PC-9 (cell line): ENCODE data around the gene PODXL2. TPM values are rescaled to one million over a fixed set of nuclear protein-coding genes. Genes with fewer than 3 reads are reported as not detected.
A peak's percentile ranks its signal among the peaks of the same experiment; 100 is the strongest.

Source experiments
- BruUV-seq: library from RNA; stranded (reverse); fragments of 400-500 nt; replicated peaks from 2 replicates; lab custom pipeline; 2021; lab: Mats Ljungman, UMichigan
- CTCF ChIA-PET: fragments of 300-600 bp; sonication (Branson Sonifier 250); formaldehyde crosslinking; loops from one replicate; lab custom pipeline; 2022; ENCODE audit warnings: antibody characterized with exemption; lab: Charles Lee
- POLR2A ChIA-PET: fragments of 300-600 bp; sonication (Branson Sonifier 250); formaldehyde crosslinking; loops from one replicate; lab custom pipeline; 2022; ENCODE audit warnings: antibody characterized with exemption; ENCODE audit not compliant: unreplicated experiment; lab: Charles Lee
- DNase-seq, 2 experiments: peaks; one replicate each; pipeline versions ENCODE4 v3.0.0 to v3.0.0-alpha.2; 2015 to 2022; ENCODE audit warnings: mixed read lengths in 1 of 2
- H2AFZ ChIP-seq: fragments of 200-600 bp; sonication (generic); 2 replicates; pipeline ENCODE4 v1.8.1; 2017; ENCODE audit warnings: antibody characterized with exemption
- H3F3A ChIP-seq: fragments of 200-600 bp; sonication (generic); 2 replicates; pipeline ENCODE4 v1.8.1; 2017; ENCODE audit warnings: antibody characterized with exemption, mild to moderate bottlenecking, low read depth; ENCODE audit not compliant: insufficient read depth
- H3K27ac ChIP-seq: fragments of 200-600 bp; sonication (generic); 2 replicates; pipeline ENCODE4 v1.6.1; 2016; ENCODE audit warnings: mixed run types
- H3K27me3 ChIP-seq: fragments of 200-600 bp; sonication (generic); 2 replicates; pipeline ENCODE4 v1.6.1; 2016; ENCODE audit warnings: low read depth, mixed run types; ENCODE audit not compliant: insufficient read depth
- H3K36me3 ChIP-seq: fragments of 200-600 bp; sonication (generic); 2 replicates; pipeline ENCODE4 v1.6.1; 2016; ENCODE audit warnings: low read depth, mixed run types
- H3K4me1 ChIP-seq: fragments of 200-600 bp; sonication (generic); replicated peaks from 2 replicates; pipeline ENCODE4 v1.6.1; 2016; ENCODE audit warnings: mixed run types; ENCODE audit not compliant: insufficient read depth
- H3K4me2 ChIP-seq: fragments of 200-600 bp; sonication (generic); 2 replicates; pipeline ENCODE4 v1.6.1; 2017; ENCODE audit warnings: mixed run types
- H3K4me3 ChIP-seq: fragments of 200-600 bp; sonication (generic); 2 replicates; pipeline ENCODE4 v1.6.1; 2016; ENCODE audit warnings: mixed run types
- H3K79me2 ChIP-seq: fragments of 200-600 bp; sonication (generic); 2 replicates; pipeline ENCODE4 v1.6.1; 2017; ENCODE audit warnings: low read depth, mixed run types
- H3K9me2 ChIP-seq: fragments of 200-600 bp; sonication (generic); 2 replicates; pipeline ENCODE4 v1.8.1; 2017; ENCODE audit warnings: mild to moderate bottlenecking; ENCODE audit not compliant: insufficient read depth
- H3K9me3 ChIP-seq: fragments of 200-600 bp; sonication (generic); 2 replicates; pipeline ENCODE4 v1.8.1; 2016; ENCODE audit warnings: low read depth; ENCODE audit not compliant: insufficient read depth
- H4K20me1 ChIP-seq: fragments of 200-600 bp; sonication (generic); 2 replicates; pipeline ENCODE4 v1.8.1; 2017; ENCODE audit not compliant: insufficient read depth
- EZH2 ChIP-seq: fragments of 200-600 bp; sonication (generic); IDR thresholded peaks from 2 replicates; pipeline ENCODE4 v1.8.0; 2017; ENCODE audit warnings: antibody characterized with exemption, low read depth
- intact Hi-C: fragments of 100-400 bp; cut with micrococcal nuclease; formaldehyde crosslinking; loops from one replicate; pipeline ENCODE4 v1.10.0; 2022; ENCODE audit not compliant: unreplicated experiment
- total RNA-seq: library from RNA; stranded (reverse); gene quantifications from 2 replicates; pipeline ENCODE4 v1.2.3, GENCODE V29; 2021
- TF ChIP-seq, protein P1 (sequence below): fragments of 200-600 bp; sonication (generic); conservative IDR thresholded peaks from 2 replicates; pipeline ENCODE4 v1.6.1; 2017; ENCODE audit warnings: mixed run types, antibody characterized with exemption, mild to moderate bottlenecking, moderate library complexity

PODXL2 gene
- total RNA-seq, 1 experiment from 2014 or later: 11.9 TPM

DNA sequence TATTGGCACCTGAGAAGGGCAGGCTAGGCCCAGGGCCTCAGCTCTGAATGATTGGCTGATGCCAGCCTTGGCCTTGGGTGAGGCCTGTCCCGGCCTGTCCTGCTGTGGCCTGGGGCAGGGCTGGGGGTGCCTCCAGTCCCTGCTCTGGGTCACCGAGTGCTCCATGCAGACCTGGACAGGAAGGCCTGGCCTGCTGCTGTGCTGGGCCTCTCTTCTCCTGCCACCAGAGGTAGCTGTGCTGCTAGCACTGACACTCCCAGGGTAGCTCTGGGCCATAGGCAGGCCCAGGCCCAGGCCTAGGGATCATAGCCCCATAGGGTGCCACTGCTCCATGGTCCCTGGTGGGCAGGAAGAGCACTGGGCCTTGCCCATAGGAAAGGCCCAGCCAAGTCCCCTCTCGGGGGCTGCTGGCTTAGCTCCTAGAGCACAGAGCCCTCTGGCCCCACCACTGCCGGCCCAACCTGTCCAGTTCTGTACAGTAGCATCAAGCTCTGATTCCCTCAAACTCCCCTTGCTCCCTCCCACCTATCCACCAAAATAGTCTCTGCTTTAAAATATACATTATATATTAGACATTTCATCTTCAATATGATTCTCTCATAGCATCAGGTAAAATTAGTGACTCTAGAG, 62.0 kb downstream of the PODXL2 start:
- peak; percentile 41 to 70 for DNase-seq
- peaks cover 23% of the 10 kb centered on the region for H3K4me1 ChIP-seq
- no peaks in the 10 kb centered on the region for H4K20me1 ChIP-seq
- intact Hi-C loops: loop anchor here (1.0 to 2.0 kb wide), 8 partner anchors 18 to 280 kb away; partner anchors contain the start of genes ABTB1, MGLL and TPRA1
- TF ChIP-seq, protein P1, sequence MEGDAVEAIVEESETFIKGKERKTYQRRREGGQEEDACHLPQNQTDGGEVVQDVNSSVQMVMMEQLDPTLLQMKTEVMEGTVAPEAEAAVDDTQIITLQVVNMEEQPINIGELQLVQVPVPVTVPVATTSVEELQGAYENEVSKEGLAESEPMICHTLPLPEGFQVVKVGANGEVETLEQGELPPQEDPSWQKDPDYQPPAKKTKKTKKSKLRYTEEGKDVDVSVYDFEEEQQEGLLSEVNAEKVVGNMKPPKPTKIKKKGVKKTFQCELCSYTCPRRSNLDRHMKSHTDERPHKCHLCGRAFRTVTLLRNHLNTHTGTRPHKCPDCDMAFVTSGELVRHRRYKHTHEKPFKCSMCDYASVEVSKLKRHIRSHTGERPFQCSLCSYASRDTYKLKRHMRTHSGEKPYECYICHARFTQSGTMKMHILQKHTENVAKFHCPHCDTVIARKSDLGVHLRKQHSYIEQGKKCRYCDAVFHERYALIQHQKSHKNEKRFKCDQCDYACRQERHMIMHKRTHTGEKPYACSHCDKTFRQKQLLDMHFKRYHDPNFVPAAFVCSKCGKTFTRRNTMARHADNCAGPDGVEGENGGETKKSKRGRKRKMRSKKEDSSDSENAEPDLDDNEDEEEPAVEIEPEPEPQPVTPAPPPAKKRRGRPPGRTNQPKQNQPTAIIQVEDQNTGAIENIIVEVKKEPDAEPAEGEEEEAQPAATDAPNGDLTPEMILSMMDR: peak; percentile 67
- TF ChIP-seq EZH2: no peak
- ChIA-PET CTCF (interaction anchor here (0.6 to 1.7 kb wide), 9 partner anchors 52 to 866 kb away, joined by 3 to 8 read pairs (median 3); no protein-coding TSS in a partner anchor), POLR2A (interaction anchor here (0.5 to 1.0 kb wide), 2 partner anchors 55 to 57 kb away, joined by 3 read pairs; no protein-coding TSS in a partner anchor)
- H3K27ac ChIP-seq: peak overlapping the region; percentile 94
- H3K9me2 ChIP-seq: no peaks in the 10 kb centered on the region
- H3K9me3 ChIP-seq: no peaks in the 10 kb centered on the region
- peak overlapping the region; percentile 66 for H3K4me2 ChIP-seq
- H3K4me3 ChIP-seq: no peak overlapping the region
- no peak overlapping the region for H2AFZ ChIP-seq
- H3K79me2 ChIP-seq: no peaks in the 10 kb centered on the region
- BruUV-seq: no TSS peak
- H3F3A ChIP-seq: peaks cover 15% of the 10 kb centered on the region
- no peaks in the 10 kb centered on the region for H3K36me3 ChIP-seq
- no peaks in the 10 kb centered on the region for H3K27me3 ChIP-seq

DNA sequence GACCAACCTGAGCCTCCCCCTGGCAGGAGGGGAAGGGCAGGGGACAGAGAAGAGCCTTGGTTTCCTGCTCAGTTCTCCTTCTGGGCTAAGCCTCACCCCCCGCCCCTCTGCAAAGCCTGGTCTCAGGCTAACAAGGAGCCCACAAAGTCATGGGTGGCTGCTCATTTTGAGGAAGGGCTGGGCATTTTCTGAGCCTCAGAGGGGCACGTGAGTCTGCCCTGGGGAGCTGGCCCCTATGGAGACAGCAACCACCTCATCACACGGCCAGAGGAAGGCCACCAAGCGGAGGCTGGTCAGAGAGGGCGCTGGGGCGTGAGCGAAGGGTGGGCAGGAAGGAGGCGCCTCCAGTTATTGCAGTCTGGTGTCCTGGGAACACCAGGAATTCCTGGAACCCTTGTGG, 62.5 kb downstream of the PODXL2 start:
- Histone ChIP-seq H3K9me3 (no peaks in the 10 kb centered on the region), H3F3A (peaks cover 15% of the 10 kb centered on the region), H4K20me1 (no peaks in the 10 kb centered on the region), H3K27ac (peak overlapping the region; percentile 94), H3K9me2 (no peaks in the 10 kb centered on the region), H2AFZ (no peak overlapping the region), H3K4me2 (no peak overlapping the region), H3K36me3 (no peaks in the 10 kb centered on the region), H3K27me3 (no peaks in the 10 kb centered on the region), H3K4me3 (no peak overlapping the region), H3K4me1 (peaks cover 23% of the 10 kb centered on the region), H3K79me2 (no peaks in the 10 kb centered on the region)
- TF ChIP-seq EZH2: no peak
- TF ChIP-seq, protein P1: no peak
- ChIA-PET CTCF (interaction anchor here (0.6 to 1.7 kb wide), 6 partner anchors 52 to 866 kb away, joined by 3 to 8 read pairs (median 4); no protein-coding TSS in a partner anchor), POLR2A (interaction anchor here (1.0 kb wide), 1 partner anchor 55 kb away, joined by 3 read pairs; no protein-coding TSS in a partner anchor)
- no peak for DNase-seq
- intact Hi-C loops: loop anchor here (1.0 to 2.0 kb wide), 4 partner anchors 19 to 279 kb away; partner anchors contain the start of genes ABTB1, MGLL and TPRA1
- no TSS peak for BruUV-seq

DNA sequence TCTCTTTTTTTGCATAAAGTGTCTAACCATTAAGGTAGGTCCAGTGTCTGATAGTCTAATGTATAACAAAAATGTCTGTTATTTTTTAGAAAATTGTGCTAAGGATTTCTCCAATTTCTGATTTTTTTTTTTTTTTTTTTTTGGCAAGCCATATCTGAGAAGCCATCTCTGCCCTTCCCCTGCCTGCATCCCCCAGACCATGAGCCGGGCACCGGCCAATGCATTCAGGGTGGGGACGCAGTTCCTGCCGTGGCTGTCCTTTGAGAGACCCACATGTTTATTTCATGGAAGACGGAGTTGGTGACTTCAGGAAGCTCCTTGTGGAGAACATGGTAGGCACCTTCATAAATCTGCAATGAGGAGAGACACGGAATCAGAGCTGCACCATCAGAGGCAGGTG, 63.0 kb downstream of the PODXL2 start:
- Histone ChIP-seq H3K27me3 (no peaks in the 10 kb centered on the region), H3K27ac (no peak overlapping the region), H3K4me2 (no peak overlapping the region), H3F3A (peaks cover 16% of the 10 kb centered on the region), H3K36me3 (no peaks in the 10 kb centered on the region), H3K4me3 (no peak overlapping the region), H4K20me1 (no peaks in the 10 kb centered on the region), H3K79me2 (no peaks in the 10 kb centered on the region), H2AFZ (no peak overlapping the region), H3K4me1 (peaks cover 23% of the 10 kb centered on the region), H3K9me2 (no peaks in the 10 kb centered on the region), H3K9me3 (no peaks in the 10 kb centered on the region)
- TF ChIP-seq, protein P1: no peak
- TF ChIP-seq EZH2: no peak
- intact Hi-C loops: loop anchor here (1.0 to 2.0 kb wide), 4 partner anchors 19 to 279 kb away; partner anchors contain the start of genes ABTB1, MGLL and TPRA1
- DNase-seq: no peak
- CTCF ChIA-PET: interaction anchor here (1.7 kb wide), 1 partner anchor 99 kb away, joined by 5 read pairs; no protein-coding TSS in a partner anchor
- no TSS peak for BruUV-seq
- POLR2A ChIA-PET: no interaction called here
